SK-N-SH treated with all-trans-retinoic acid at 6 μM for 48 hours (cell line): ENCODE results near the gene PRDM15.

Experiments used
- ATAC-seq: fragments of 200-7000 bp; cut with Tn5 transposase; 3 replicates; pipeline ENCODE4 v1.9.1; 2020; ENCODE audit warnings: mild to moderate bottlenecking, moderate library complexity
- ARNTL ChIP-seq: fragments of 450-650 bp; formaldehyde crosslinking; IDR thresholded peaks from 2 replicates; pipeline ENCODE4 v1.5.0; 2020; ENCODE audit warnings: low read depth, mild to moderate bottlenecking, moderate library complexity, borderline replicate concordance
- BACH2 ChIP-seq: fragments of 250-450 bp; sonication (Bioruptor Pico); IDR thresholded peaks from 2 replicates; pipeline ENCODE4 v1.9.0; 2021; ENCODE audit warnings: mild to moderate bottlenecking, borderline replicate concordance
- CSDC2 ChIP-seq: fragments of 250-450 bp; sonication (Bioruptor Pico); IDR thresholded peaks from 2 replicates; pipeline ENCODE4 v1.5.0; 2020; ENCODE audit warnings: mild to moderate bottlenecking, moderate library complexity
- CSRNP3 ChIP-seq: fragments of 250-450 bp; sonication (Bioruptor Pico); IDR thresholded peaks from 2 replicates; pipeline ENCODE4 v1.5.1; 2021; ENCODE audit warnings: mild to moderate bottlenecking, moderate library complexity
- ESRRG ChIP-seq: fragments of 250-450 bp; sonication (Bioruptor Pico); IDR thresholded peaks from 2 replicates; pipeline ENCODE4 v1.6.1; 2021; ENCODE audit warnings: mild to moderate bottlenecking
- GLIS3 ChIP-seq: fragments of 250-450 bp; sonication (Bioruptor Pico); IDR thresholded peaks from 2 replicates; pipeline ENCODE4 v1.5.0; 2020; ENCODE audit warnings: mild to moderate bottlenecking, moderate library complexity
- ISL1 ChIP-seq: fragments of 250-450 bp; sonication (Bioruptor Pico); IDR thresholded peaks from 2 replicates; pipeline ENCODE4 v2.1.2; 2022; ENCODE audit warnings: mild to moderate bottlenecking, moderate library complexity
- OSR1 ChIP-seq: fragments of 250-450 bp; sonication (Bioruptor Pico); IDR thresholded peaks from 2 replicates; pipeline ENCODE4 v1.8.0; 2022; ENCODE audit warnings: moderate library complexity, mild to moderate bottlenecking, inconsistent platforms
- PATZ1 ChIP-seq: fragments of 250-450 bp; sonication (Bioruptor Pico); IDR thresholded peaks from 2 replicates; pipeline ENCODE4 v1.8.0; 2020; ENCODE audit warnings: mild to moderate bottlenecking, moderate library complexity, borderline replicate concordance
- PPARA ChIP-seq: fragments of 250-450 bp; sonication (Bioruptor Pico); IDR thresholded peaks from 2 replicates; pipeline ENCODE4 v1.5.0; 2020; ENCODE audit warnings: mild to moderate bottlenecking, borderline replicate concordance
- SNAI2 ChIP-seq: fragments of 250-450 bp; sonication (Bioruptor Pico); IDR thresholded peaks from 2 replicates; pipeline ENCODE4 v1.5.0; 2020; ENCODE audit warnings: mild to moderate bottlenecking, moderate library complexity
- TCF4 ChIP-seq: fragments of 250-450 bp; sonication (Bioruptor Pico); IDR thresholded peaks from 2 replicates; pipeline ENCODE4 v1.8.0; 2021; ENCODE audit warnings: mild to moderate bottlenecking, moderate library complexity, borderline replicate concordance
- TOX ChIP-seq: fragments of 250-450 bp; sonication (Bioruptor Pico); IDR thresholded peaks from 2 replicates; pipeline ENCODE4 v1.8.0; 2021; ENCODE audit warnings: mild to moderate bottlenecking, moderate library complexity, borderline replicate concordance
- TSHZ2 ChIP-seq: fragments of 250-450 bp; sonication (Bioruptor Pico); IDR thresholded peaks from 2 replicates; pipeline ENCODE4 v1.5.0; 2020; ENCODE audit warnings: mild to moderate bottlenecking, moderate library complexity
- ZC3H10 ChIP-seq: fragments of 250-450 bp; sonication (Bioruptor Pico); IDR thresholded peaks from 2 replicates; pipeline ENCODE4 v1.5.1; 2021; ENCODE audit warnings: mild to moderate bottlenecking, moderate library complexity
- ZFP3 ChIP-seq: fragments of 250-450 bp; sonication (Bioruptor Pico); IDR thresholded peaks from 2 replicates; pipeline ENCODE4 v1.5.0; 2020; ENCODE audit warnings: mild to moderate bottlenecking, moderate library complexity
- ZFP30 ChIP-seq: fragments of 450-650 bp; formaldehyde crosslinking; IDR thresholded peaks from 2 replicates; pipeline ENCODE4 v1.5.0; 2022; ENCODE audit warnings: mild to moderate bottlenecking, moderate library complexity
- ZNF565 ChIP-seq: fragments of 450-650 bp; formaldehyde crosslinking; conservative IDR thresholded peaks from 2 replicates; pipeline ENCODE4 v1.5.0; 2020; ENCODE audit warnings: low read depth, mild to moderate bottlenecking, moderate library complexity
- ZNF8 ChIP-seq: fragments of 450-650 bp; formaldehyde crosslinking; IDR thresholded peaks from 2 replicates; pipeline ENCODE4 v1.5.0; 2020; ENCODE audit warnings: mild to moderate bottlenecking, moderate library complexity
- TF ChIP-seq, protein P1 (sequence below): fragments of 250-450 bp; sonication (Bioruptor Pico); IDR thresholded peaks from 2 replicates; pipeline ENCODE4 v1.8.0; 2021; ENCODE audit warnings: low read depth, mild to moderate bottlenecking, moderate library complexity, borderline replicate concordance
- TF ChIP-seq, protein P2 (sequence below): fragments of 250-450 bp; sonication (Bioruptor Pico); IDR thresholded peaks from 2 replicates; pipeline ENCODE4 v1.5.1; 2020; ENCODE audit warnings: low read depth, mild to moderate bottlenecking, moderate library complexity

Gene PRDM15

DNA sequence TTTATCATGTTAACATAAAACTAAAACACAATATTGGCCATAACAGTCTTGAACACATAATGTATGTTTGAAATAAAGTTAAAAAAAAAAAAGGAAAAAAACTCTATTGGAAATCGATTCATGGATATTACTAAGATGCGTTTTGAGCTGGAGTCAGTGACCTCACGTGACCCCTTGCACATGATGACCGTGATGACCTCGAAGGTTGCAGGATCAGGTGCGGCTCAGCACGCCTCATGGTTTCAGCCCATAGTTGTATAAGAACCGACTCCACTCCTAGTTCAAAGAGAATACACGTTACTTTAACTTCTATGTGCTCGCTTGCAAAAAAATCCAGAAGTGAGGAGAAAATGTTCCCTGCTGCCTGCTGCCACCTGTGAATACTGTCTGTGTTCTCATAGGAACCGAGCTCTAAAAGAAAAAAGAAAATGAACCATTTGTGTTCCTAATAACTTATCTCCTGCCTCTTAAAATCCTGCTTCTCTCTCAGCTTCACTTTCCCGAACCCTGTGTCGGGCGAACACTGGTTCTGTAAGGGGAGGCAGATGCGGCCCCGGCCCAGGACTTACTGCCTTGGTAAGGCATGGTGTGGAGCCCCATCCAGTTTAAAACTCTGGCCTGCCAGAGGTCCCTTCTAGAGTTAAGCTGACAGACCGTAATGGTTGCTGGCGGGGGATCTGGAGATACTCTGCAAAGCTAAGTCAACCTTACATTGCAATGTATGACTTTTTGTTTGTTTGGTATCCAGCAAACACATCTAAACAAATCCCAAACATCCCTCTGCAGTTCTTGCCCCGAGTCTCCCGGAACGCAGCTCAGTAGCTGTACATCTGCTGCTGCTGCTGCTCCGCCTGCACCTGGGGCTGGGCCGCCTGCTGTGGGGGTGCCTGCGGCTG, 78.5 kb downstream of the PRDM15 start:
- TF ChIP-seq ISL1 (CRISPR knock-in tag) (no peak), ZFP30 (no peak), GLIS3 (CRISPR knock-in tag) (no peak), ZNF565 (CRISPR knock-in tag) (no peak), PPARA (CRISPR knock-in tag) (no peak), CSRNP3 (no peak), TOX (CRISPR knock-in tag) (no peak), SNAI2 (CRISPR knock-in tag) (no peak), ARNTL (CRISPR knock-in tag) (no peak), ZNF8 (CRISPR knock-in tag) (no peak), TSHZ2 (CRISPR knock-in tag) (no peak), ESRRG (CRISPR knock-in tag) (no peak), PATZ1 (CRISPR knock-in tag) (no peak), TCF4 (no peak), ZC3H10 (no peak)
- TF ChIP-seq, protein P1, sequence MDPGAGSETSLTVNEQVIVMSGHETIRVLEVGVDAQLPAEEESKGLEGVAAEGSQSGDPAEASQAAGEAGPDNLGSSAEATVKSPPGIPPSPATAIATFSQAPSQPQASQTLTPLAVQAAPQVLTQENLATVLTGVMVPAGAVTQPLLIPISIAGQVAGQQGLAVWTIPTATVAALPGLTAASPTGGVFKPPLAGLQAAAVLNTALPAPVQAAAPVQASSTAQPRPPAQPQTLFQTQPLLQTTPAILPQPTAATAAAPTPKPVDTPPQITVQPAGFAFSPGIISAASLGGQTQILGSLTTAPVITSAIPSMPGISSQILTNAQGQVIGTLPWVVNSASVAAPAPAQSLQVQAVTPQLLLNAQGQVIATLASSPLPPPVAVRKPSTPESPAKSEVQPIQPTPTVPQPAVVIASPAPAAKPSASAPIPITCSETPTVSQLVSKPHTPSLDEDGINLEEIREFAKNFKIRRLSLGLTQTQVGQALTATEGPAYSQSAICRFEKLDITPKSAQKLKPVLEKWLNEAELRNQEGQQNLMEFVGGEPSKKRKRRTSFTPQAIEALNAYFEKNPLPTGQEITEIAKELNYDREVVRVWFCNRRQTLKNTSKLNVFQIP (CRISPR knock-in tag): no peak
- no peak for ATAC-seq

- TF ChIP-seq PPARA (CRISPR knock-in tag): no peak
- TF ChIP-seq ZNF565 (CRISPR knock-in tag): no peak
- TF ChIP-seq OSR1 (CRISPR knock-in tag): no peak
- no peak for TF ChIP-seq GLIS3 (CRISPR knock-in tag)
- TF ChIP-seq ISL1 (CRISPR knock-in tag): no peak
- TF ChIP-seq, protein P2, sequence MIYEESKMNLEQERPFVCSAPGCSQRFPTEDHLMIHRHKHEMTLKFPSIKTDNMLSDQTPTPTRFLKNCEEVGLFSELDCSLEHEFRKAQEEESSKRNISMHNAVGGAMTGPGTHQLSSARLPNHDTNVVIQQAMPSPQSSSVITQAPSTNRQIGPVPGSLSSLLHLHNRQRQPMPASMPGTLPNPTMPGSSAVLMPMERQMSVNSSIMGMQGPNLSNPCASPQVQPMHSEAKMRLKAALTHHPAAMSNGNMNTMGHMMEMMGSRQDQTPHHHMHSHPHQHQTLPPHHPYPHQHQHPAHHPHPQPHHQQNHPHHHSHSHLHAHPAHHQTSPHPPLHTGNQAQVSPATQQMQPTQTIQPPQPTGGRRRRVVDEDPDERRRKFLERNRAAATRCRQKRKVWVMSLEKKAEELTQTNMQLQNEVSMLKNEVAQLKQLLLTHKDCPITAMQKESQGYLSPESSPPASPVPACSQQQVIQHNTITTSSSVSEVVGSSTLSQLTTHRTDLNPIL (CRISPR knock-in tag): no peak
- TF ChIP-seq CSRNP3: no peak
- no peak for TF ChIP-seq ZFP3
- no peak for TF ChIP-seq ZFP30
- no peak for TF ChIP-seq CSDC2
- no peak for TF ChIP-seq BACH2
- no peak for TF ChIP-seq ARNTL (CRISPR knock-in tag)
- no peak for TF ChIP-seq SNAI2 (CRISPR knock-in tag)
- TF ChIP-seq, protein P1 (CRISPR knock-in tag): no peak
- TF ChIP-seq TCF4: no peak
- no peak for TF ChIP-seq ESRRG (CRISPR knock-in tag)
- ATAC-seq: no peak
These were observed 79.4 kb downstream of the PRDM15 start for GRCh38 chr21:41799763-41800162.
